ENCODE data around the gene FHIP1A. TPM values are rescaled to one million over a fixed set of nuclear protein-coding genes. Genes with fewer than 3 reads are reported as not detected.

The FHIP1A gene
- total RNA-seq, 2 experiments from 2014 or later = 2.4 to 3.2 TPM

DNA sequence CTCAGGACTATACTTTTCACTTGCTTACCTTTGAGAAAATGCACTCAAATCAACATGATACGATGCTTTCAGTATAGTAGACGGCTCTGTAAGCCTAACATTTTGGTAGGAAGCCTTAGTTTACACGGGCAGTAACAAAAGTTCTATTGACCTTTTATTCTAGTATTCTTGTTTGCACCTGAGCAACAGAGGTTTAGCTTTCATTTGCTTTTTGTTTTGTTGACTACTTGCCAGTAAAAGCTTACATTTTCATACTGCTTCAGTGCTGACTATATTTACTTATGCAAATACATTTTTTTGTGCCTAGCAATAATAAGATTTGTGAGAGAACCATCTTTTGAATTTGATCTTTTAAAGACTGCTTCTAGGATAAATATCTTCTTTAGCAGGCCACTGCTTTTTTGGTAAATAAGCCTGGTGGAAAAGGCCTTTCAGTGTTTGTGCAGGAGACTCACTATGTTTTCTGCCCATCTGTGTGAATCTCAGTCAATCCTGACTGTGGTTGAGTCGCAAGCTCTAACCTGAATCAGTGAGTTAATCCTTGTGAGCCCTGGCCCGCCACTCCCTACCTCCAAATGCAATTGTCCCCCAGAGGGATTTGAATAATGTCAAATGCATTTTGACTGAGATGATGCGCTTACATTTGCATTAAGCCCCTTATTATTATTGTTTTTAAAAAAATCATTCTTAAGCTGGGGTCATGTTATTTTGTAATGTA, 21.9 kb downstream of the FHIP1A start:
- H3K36me3 Mint-ChIP-seq (ENCODE audit: low read depth) = no peaks in the 10 kb centered on the region
- POLR2A ChIA-PET = no interaction called here

DNA sequence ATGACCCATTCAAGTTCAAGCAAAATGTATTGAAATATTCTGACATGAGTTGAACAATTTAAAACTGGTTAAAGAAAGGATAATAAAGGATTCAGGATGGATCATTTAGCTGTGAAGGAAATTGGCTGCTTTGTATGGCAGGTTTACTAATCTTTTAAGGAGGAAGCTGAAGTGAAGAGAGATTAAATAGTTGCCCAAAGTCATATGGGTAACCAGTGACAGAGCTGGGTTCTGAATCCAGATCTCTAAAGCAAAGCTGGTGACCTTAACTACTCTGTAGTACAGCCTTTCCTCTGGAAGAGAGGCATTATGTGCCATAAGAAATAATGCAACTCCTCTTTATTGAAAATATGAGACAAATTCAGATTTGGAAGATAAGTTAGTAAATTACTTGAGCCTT, 22.8 kb downstream of the FHIP1A start:
- Histone ChIP-seq H3K27me3 (ENCODE audit: control insufficient read depth in 1 of 2, insufficient read depth in 2 of 2, low read length in 2 of 2) (no peaks in the 10 kb centered on the region), H3K4me1 (ENCODE audit: insufficient read depth, low read length) (no peaks in the 10 kb centered on the region), H3K9me3 (ENCODE audit: control insufficient read depth in 1 of 2, insufficient read depth in 1 of 2, low read length in 2 of 2) (no peaks in the 10 kb centered on the region), H3K27ac (ENCODE audit: low read depth in 1 of 2, low read length in 2 of 2) (no peak overlapping the region), H3K36me3 (ENCODE audit: insufficient read depth, low read length) (no peaks in the 10 kb centered on the region), H3K4me3 (ENCODE audit: low read length) (no peak overlapping the region)
- no peak for DNase-seq
- H3K4me3 Mint-ChIP-seq = no peak overlapping the region
- H3K9me3 Mint-ChIP-seq = no peaks in the 10 kb centered on the region
- no peaks in the 10 kb centered on the region for H3K36me3 Mint-ChIP-seq (ENCODE audit: low read depth)
- intact Hi-C loops (cut with DNase I, micrococcal nuclease) = no loop called here
- ChIA-PET POLR2A (no interaction called here), CTCF (no interaction called here)
- TF ChIP-seq, protein P1, sequence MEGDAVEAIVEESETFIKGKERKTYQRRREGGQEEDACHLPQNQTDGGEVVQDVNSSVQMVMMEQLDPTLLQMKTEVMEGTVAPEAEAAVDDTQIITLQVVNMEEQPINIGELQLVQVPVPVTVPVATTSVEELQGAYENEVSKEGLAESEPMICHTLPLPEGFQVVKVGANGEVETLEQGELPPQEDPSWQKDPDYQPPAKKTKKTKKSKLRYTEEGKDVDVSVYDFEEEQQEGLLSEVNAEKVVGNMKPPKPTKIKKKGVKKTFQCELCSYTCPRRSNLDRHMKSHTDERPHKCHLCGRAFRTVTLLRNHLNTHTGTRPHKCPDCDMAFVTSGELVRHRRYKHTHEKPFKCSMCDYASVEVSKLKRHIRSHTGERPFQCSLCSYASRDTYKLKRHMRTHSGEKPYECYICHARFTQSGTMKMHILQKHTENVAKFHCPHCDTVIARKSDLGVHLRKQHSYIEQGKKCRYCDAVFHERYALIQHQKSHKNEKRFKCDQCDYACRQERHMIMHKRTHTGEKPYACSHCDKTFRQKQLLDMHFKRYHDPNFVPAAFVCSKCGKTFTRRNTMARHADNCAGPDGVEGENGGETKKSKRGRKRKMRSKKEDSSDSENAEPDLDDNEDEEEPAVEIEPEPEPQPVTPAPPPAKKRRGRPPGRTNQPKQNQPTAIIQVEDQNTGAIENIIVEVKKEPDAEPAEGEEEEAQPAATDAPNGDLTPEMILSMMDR (IDR thresholded peaks at IDR 0.05) = no peak
- H3K27me3 Mint-ChIP-seq = peaks cover 16% of the 10 kb centered on the region
- no peak overlapping the region for H3K27ac Mint-ChIP-seq
- no peaks in the 10 kb centered on the region for H3K4me1 Mint-ChIP-seq (ENCODE audit: low read depth)
- ATAC-seq (ENCODE audit: poor library complexity) = no peak

More for the DNA sequence above, 21.9 kb downstream of the FHIP1A start:
- Histone ChIP-seq H3K4me1 (ENCODE audit: insufficient read depth, low read length) (no peaks in the 10 kb centered on the region), H3K27me3 (ENCODE audit: control insufficient read depth in 1 of 2, insufficient read depth in 2 of 2, low read length in 2 of 2) (no peaks in the 10 kb centered on the region), H3K27ac (ENCODE audit: low read depth in 1 of 2, low read length in 2 of 2) (no peak overlapping the region), H3K9me3 (ENCODE audit: control insufficient read depth in 1 of 2, insufficient read depth in 1 of 2, low read length in 2 of 2) (no peaks in the 10 kb centered on the region), H3K36me3 (ENCODE audit: insufficient read depth, low read length) (no peaks in the 10 kb centered on the region), H3K4me3 (ENCODE audit: low read length) (no peak overlapping the region)
- ATAC-seq (ENCODE audit: poor library complexity) = no peak
- no peak for DNase-seq
- H3K9me3 Mint-ChIP-seq = no peaks in the 10 kb centered on the region
- no peak overlapping the region for H3K27ac Mint-ChIP-seq
- CTCF ChIA-PET = interaction anchor here (0.8 kb wide), 1 partner anchor 9 kb away, joined by 3 read pairs; no protein-coding TSS in a partner anchor
- H3K27me3 Mint-ChIP-seq = peaks cover 9% of the 10 kb centered on the region
- H3K4me1 Mint-ChIP-seq (ENCODE audit: low read depth) = no peaks in the 10 kb centered on the region
- TF ChIP-seq, protein P1 (IDR thresholded peaks at IDR 0.05) = no peak
- H3K4me3 Mint-ChIP-seq = no peak overlapping the region
- intact Hi-C loops (cut with DNase I, micrococcal nuclease) = no loop called here

DNA sequence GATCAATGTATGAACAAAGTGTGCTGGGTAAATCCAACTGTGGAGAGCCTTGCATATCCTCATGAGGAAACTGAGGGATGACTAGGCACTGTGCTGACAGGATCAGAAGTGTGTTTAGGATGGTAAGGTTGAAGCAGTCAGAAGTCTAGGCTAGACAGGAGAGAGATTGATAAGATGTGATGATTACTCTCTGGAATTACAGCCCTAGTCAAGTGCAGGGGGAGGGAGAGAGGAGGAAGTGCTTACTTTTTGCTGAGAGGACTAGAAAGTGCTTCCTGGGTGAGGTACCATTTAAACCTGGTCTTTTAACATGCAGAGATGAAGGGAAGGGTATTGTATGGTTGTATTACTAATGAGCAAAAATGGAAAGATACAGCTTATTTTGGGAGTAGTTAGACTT, 23.7 kb downstream of the FHIP1A start:
- no peak for DNase-seq
- H3K9me3 ChIP-seq (ENCODE audit: control insufficient read depth in 1 of 2, insufficient read depth in 1 of 2, low read length in 2 of 2) = no peaks in the 10 kb centered on the region
- CTCF ChIA-PET = no interaction called here
- H3K9me3 Mint-ChIP-seq = no peaks in the 10 kb centered on the region
- no peak overlapping the region for H3K4me3 ChIP-seq (ENCODE audit: low read length)
- no peaks in the 10 kb centered on the region for H3K4me1 ChIP-seq (ENCODE audit: insufficient read depth, low read length)
- no peaks in the 10 kb centered on the region for H3K4me1 Mint-ChIP-seq (ENCODE audit: low read depth)
- POLR2A ChIA-PET = no interaction called here
- H3K27ac Mint-ChIP-seq = no peak overlapping the region
- no peak overlapping the region for H3K27ac ChIP-seq (ENCODE audit: low read depth in 1 of 2, low read length in 2 of 2)
- H3K36me3 ChIP-seq (ENCODE audit: insufficient read depth, low read length) = no peaks in the 10 kb centered on the region
- peaks cover 16% of the 10 kb centered on the region for H3K27me3 Mint-ChIP-seq
- H3K4me3 Mint-ChIP-seq = no peak overlapping the region
- no peaks in the 10 kb centered on the region for H3K36me3 Mint-ChIP-seq (ENCODE audit: low read depth)
- ATAC-seq (ENCODE audit: poor library complexity) = no peak
- intact Hi-C loops (cut with DNase I, micrococcal nuclease) = no loop called here
- TF ChIP-seq, protein P1 (IDR thresholded peaks at IDR 0.05) = no peak
- no peaks in the 10 kb centered on the region for H3K27me3 ChIP-seq (ENCODE audit: control insufficient read depth in 1 of 2, insufficient read depth in 2 of 2, low read length in 2 of 2)
